COLO829 (cell line): ENCODE data around the gene CBLB.
A peak's percentile ranks its signal among the peaks of the same experiment; 100 is the strongest.

Source experiments
- DNase-seq: peaks from one replicate; pipeline ENCODE4 v3.0.0; 2012; ENCODE audit warnings: low spot score

Gene CBLB

GRCh38 chr3:105869861-105870755 lies 1.3 kb upstream of the CBLB start:
- no peak for DNase-seq

DNA sequence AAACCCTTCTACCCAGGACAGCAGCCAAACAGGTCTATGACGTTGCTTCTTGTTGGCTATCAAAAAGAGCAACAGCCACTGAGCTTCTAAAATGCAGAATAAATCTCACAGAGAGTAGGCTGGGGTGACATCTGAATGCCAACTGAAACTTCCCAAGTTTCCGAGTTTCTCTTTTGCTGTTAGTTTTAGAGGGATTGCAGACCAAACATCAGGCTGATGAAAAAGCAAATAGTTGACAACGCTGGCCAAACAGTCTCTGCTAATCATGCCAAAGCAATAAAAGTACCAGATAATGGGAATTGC lies 670 bp upstream of the CBLB start:
- DNase-seq, result no peak

DNA sequence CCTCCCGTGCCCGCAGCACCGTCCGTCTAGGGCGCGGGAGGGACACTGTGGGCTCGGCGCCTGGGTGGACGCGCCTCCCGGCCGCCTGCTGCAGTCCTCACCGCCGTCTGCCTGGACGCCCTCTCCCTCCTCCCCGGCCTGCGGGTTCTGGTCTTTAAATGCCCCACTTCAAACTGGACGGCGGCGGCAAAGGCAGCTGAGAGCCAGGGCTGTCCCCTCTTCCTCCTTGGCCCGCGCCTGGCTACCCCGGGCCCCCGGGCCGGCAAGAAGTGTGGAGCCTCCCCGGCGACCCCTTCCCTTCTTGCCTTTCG lies 426 bp downstream of the CBLB start:
- DNase-seq, result no peak

- no peak for DNase-seq
Measured at GRCh38 chr3:105867712-105868430, 941 bp downstream of the CBLB start.

- peak; percentile 35 for DNase-seq
Measured at GRCh38 chr3:105866656-105867653, 1.9 kb downstream of the CBLB start.

- DNase-seq, result no peak
Measured at GRCh38 chr3:105865867-105866350, 2.9 kb downstream of the CBLB start.

GRCh38 chr3:105865016-105865623 lies 3.7 kb downstream of the CBLB start:
- DNase-seq, result no peak

- no peak for DNase-seq
Measured at GRCh38 chr3:105864212-105864611, 4.6 kb downstream of the CBLB start.

DNA sequence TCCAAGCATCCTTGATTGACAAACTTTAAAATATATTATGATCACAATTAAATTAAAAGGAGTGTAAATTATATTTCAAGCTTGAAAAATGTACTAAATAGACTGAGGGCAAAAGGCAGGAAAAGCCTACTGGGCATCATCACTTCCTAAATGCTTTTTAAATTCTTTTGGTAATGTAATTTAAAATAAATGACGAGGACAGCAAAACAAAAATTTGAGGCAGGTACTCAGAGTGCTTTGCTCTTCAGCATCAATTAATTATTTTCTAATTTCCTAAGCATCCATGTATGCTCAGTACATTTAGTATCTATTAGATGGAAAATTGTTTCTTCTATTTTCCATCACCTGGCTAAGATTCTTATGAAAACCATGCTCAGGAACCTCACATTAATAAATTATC lies 5.2 kb downstream of the CBLB start:
- DNase-seq, result no peak

DNA sequence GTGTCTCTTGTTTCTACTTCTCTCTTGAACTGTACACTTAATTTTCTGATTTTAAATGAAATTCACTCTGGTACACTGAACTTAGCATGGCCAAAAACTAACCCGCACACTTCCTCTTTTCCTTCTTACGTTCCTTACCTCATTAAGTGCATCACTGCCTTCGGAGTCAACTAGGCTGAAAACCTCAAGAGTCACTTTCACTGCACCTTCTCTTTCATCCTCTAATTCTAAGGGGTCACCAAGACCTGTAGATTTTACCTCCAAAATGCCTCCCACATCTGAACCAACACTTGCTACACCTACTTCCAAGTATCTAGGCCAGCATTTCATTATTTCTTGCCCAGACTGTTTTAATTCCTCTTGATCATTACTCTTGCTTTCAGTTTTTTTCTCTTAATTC lies 6.6 kb downstream of the CBLB start:
- no peak for DNase-seq

DNA sequence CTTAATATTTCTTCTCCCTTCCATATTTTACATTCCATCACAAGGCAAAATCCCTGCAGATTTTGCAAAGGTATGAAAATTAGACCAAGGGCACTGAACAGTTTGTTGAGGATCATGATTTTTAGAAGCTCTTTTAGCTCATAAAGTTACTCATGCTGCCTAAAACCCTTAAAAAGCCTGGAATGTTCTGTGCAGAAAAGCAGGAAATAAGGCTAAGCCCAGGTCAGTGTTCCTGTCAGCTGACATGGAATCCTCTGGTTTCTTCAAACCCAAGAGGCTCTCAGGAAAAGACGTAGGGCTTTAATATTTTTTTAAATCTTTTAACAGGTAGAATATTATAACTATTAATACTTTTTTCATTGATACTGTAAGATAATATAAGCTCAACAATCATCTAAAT lies 8.2 kb downstream of the CBLB start:
- DNase-seq, result no peak

DNA sequence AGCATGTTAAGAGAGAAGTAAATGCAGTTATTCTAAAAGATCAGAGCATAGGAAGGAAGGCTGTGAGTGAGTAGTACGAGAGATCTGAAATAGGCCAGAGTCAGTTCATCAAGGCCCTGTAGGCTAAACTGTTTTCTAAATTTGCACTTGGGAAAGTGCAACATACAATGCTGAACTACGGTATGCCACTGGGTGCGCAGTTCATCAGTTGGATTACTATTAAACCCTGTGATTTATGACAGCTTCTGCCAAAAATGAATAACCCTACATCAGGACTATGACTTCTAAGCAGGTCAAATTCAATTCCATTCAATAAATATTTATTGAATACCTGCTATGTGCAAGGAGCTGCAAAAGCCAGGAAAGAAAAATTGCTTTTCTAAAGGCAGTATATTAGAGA lies 10.8 kb downstream of the CBLB start:
- DNase-seq, result no peak

- no peak for DNase-seq
Measured at GRCh38 chr3:105857601-105858000, 11.2 kb downstream of the CBLB start.

GRCh38 chr3:105856605-105857004 lies 12.2 kb downstream of the CBLB start:
- DNase-seq, result no peak

GRCh38 chr3:105853801-105854432 lies 14.9 kb downstream of the CBLB start:
- no peak for DNase-seq

DNA sequence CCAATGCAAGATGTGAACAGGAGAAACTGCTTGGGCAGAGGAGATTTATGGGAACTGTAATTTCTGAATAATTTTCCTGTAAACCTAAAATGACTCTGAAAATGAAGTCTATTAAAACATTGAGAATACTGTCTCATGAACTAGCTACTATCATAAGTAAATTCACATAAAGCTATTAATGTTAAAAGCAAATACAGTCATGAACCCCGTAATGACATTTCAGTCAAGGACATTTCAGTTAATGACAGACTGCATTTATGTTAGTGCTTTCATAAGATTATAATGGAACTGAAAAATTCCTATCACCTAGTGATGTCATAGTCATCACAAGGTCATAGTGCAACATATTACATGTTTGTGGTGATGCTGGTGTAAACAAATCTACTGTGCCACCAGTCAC lies 17.2 kb downstream of the CBLB start:
- no peak for DNase-seq

DNA sequence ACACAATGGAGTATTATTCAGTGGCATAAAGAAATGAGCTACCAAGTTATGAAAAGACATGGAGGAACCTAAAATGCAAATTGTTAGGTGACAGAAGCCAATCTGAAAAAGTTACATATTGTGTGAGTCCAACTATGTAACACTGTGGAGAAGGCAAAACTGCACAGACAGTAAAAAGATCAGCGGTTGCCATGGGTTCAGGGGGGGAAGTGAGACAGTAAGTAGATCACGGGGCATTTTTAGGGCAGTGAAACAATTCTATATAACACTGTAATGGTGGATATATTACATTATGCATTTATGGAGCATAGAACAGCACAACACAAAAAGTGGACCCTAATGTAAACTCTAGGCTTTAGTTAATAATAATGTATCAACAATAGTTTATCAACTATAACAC lies 17.6 kb downstream of the CBLB start:
- no peak for DNase-seq

DNA sequence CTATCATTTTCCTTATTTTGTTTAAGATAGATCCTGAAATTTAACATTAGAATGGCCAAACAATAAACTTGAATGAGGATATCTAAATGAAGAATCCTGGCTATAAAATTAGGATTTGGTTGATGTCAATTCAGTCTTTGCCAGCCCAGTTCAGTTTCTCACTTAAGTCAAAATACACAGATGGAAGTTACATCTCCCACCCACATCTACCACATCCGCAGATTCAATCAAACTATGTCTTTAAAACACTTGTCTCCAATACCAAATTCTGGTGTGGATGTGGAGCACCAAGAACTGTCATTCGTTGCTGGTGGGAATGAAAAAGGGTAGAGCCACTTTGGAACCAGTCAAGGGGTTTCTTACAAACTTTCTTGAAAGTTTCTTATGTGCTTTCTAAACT lies 18.2 kb downstream of the CBLB start:
- no peak for DNase-seq

DNA sequence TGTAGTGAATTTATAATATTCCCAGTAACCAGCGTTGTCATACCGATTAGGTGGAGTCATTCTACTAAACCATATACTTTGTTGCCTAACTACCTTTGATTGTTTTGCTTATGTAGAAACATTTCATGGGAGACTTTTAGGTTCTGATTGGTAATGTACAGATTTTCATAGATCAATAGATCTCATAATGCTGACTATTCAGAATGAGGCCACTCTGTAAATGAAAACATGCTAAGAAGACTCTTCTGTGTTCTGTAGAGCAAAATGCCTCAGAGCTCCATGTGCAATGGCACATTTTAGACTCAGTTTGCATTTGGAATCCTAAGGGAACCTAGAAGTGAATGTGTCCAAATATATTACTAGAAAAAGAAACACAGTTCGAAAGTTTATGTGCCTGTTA lies 20.0 kb downstream of the CBLB start:
- no peak for DNase-seq

DNA sequence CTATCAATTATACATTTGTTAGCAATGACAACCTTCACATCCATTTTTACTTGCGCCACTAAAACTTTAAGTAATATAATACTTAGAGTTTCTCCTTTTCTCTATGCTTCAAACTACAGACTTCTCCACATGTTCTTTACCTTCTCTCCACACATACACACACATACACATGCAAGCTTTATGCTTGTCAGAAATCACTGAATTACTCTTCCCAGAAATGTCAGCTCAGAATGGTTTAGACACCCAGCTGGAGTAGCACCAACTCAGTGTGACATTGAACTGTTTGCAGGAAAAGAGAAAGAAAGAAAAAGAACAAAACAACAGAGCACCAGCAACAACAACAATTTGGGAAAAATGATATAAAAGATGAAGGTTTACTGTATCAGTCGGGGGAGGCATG lies 20.9 kb downstream of the CBLB start:
- DNase-seq, result no peak

- DNase-seq, result no peak
Measured at GRCh38 chr3:105847452-105847851, 21.4 kb downstream of the CBLB start.

DNA sequence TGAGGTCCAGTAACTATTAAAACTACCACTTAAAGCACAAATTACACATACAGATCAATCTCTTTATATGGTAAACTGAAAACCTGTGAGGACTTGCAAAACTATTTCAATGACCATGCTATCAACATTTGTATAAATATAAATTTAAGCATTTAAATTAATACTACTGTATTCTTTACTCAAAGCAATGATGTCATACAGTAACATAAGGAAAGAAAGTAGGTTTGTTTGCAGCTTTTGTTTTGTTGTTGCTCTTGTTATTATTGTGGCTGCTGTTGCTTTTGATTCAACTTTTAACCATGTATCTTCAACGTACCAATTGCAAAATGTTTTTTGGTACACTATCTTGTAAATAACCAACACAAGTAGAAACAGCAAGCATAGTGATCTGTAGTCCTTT lies 22.0 kb downstream of the CBLB start:
- no peak for DNase-seq
